Measurements from ENCODE around the gene PDE4D.

DNA sequence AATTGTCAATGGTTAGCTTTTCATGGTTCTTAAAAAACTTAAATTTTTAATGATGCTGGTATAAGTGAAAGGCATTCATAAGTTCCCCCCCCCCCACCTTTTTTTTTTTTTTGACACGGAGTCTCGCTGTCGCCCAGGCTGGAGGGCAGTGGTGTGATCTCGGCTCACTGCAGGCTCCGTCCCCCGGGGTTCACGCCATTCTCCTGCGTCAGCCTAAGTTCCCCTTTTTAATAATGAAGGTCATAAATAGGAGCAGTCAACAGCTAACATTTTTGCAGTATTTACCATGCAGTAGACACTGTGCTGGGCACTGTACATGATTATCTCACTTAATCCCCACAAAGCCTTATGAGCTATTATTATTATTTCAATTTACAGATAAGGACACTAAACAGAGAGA, 556.3 kb downstream of the PDE4D start:
- TF ChIP-seq POLR2A (IDR thresholded peaks at IDR 0.05; ENCODE audit: low read depth, low read length) (no peak), POLR2AphosphoS5 (IDR thresholded peaks at IDR 0.05; ENCODE audit: low read depth, low read length) (no peak), TAF1 (IDR thresholded peaks at IDR 0.05; ENCODE audit: borderline replicate concordance, low read depth, low read length) (no peak)
